Spleen (tissue), 11 donors: Measurements from ENCODE around the gene ERC2. TPM values are rescaled to one million over a fixed set of nuclear protein-coding genes. Genes with fewer than 3 reads are reported as not detected.

Experiments used
- DNase-seq: peaks from one replicate; pipeline ENCODE4 v3.0.0-alpha.2; 2020
- H3K27ac ChIP-seq, 8 donors: fragments of 200-600 bp; sonication (generic) in 7 of 8; 1 replicate in 4 of 8; 2 replicates in 4 of 8; pipeline versions ENCODE4 v1.5.0 to v1.8.0; 2016 to 2021; ENCODE audit warnings: inconsistent platforms in 4 of 8, mild to moderate bottlenecking in 4 of 8, moderate library complexity in 1 of 8
- H3K27me3 ChIP-seq, 7 donors: fragments of 200-600 bp; sonication (generic) in 6 of 7; replicated peaks in 1 of 7; 1 replicate in 4 of 7; 2 replicates in 3 of 7; pipeline versions ENCODE4 v1.5.0 to v1.8.0; 2016 to 2021; ENCODE audit warnings: inconsistent platforms in 3 of 7, mild to moderate bottlenecking in 1 of 7
- H3K36me3 ChIP-seq, 6 donors: fragments of 200-600 bp; sonication (generic) in 5 of 6; 1 replicate in 4 of 6; 2 replicates in 2 of 6; pipeline versions ENCODE4 v1.5.0 to v1.8.0; 2016 to 2021; ENCODE audit warnings: inconsistent platforms in 2 of 6
- H3K4me1 ChIP-seq, 6 donors: fragments of 200-600 bp; sonication (generic) in 5 of 6; 1 replicate in 3 of 6; 2 replicates in 3 of 6; pipeline versions ENCODE4 v1.5.0 to v1.8.0; 2016 to 2021; ENCODE audit warnings: inconsistent platforms in 3 of 6
- H3K4me3 ChIP-seq, 8 donors: fragments of 200-600 bp; sonication (generic) in 7 of 8; 1 replicate in 4 of 8; 2 replicates in 4 of 8; pipeline versions ENCODE4 v1.5.0 to v1.8.0; 2016 to 2021; ENCODE audit warnings: inconsistent platforms in 4 of 8, mild to moderate bottlenecking in 4 of 8, moderate library complexity in 2 of 8
- H3K9me3 ChIP-seq, 8 donors: fragments of 200-600 bp; sonication (generic) in 7 of 8; 1 replicate in 4 of 8; 2 replicates in 4 of 8; pipeline versions ENCODE4 v1.5.0 to v1.8.0; 2016 to 2021; ENCODE audit warnings: inconsistent platforms in 4 of 8
- POLR2A ChIP-seq, 3 donors: fragments of 450-650 bp; IDR thresholded peaks; one replicate each; pipeline ENCODE4 v1.5.1; 2017; ENCODE audit warnings: antibody characterized with exemption in 3 of 3, mild to moderate bottlenecking in 1 of 3
- POLR2AphosphoS5 ChIP-seq, 3 donors: sonication (generic); formaldehyde crosslinking; IDR thresholded peaks; one replicate each; pipeline ENCODE4 v1.5.1; 2017; ENCODE audit warnings: antibody characterized with exemption in 3 of 3
- WGBS, 5 donors: extraction: QIAGEN DNeasy Blood & Tissue Kit in 3 of 5; methylation state at CpG; one replicate each; pipeline versions ENCODE4 v1.1.5 to v1.1.7; 2013 to 2018; 5-methylcytosine and 5-hydroxymethylcytosine counted together
- intact Hi-C: fragments of 100-400 bp; cut with DNase I; formaldehyde crosslinking; loops from one replicate; pipeline ENCODE4 v1.15.0; 2023; ENCODE audit warnings: low total_unique reads
- polyA plus RNA-seq, 3 donors: library from polyadenylated mRNA; stranded (reverse); fragments of 200-250 nt; gene quantifications; one replicate each; pipeline ENCODE4 v1.2.1, GENCODE V29; 2013
- total RNA-seq, 7 donors: library from RNA; depleted of rRNA in 3 of 7; stranded (reverse); fragments of >200 nt in 3 of 7; fragmentation: NEBNext Ultra II Directional in 4 of 7; extraction: Animal tissue kit (Norgen Biotek cat#: 25700) in 4 of 7; gene quantifications; one replicate each; pipeline versions ENCODE4 v1.1.0 to v1.2.1, GENCODE V29; 2016 to 2021
- TF ChIP-seq, protein P1 (sequence below), 11 experiments: fragments of 200-600 bp in 7 of 11; fragments of 450-650 bp in 4 of 11; sonication (generic) in 4 of 11; IDR thresholded peaks in 8 of 11; conservative IDR thresholded peaks in 3 of 11; 1 replicate in 7 of 11; 2 replicates in 4 of 11; pipeline versions ENCODE4 v1.4.0 to v1.8.0; 2016 to 2021; ENCODE audit warnings: antibody characterized with exemption in 11 of 11, inconsistent platforms in 4 of 11, mild to moderate bottlenecking in 1 of 11
- donor health status: healthy with polysubstance abuse.
- donor health status: DM: no; HTN: no; CAD: no; lungs with moderate emphysema.
- donor health status: DM: no; HTN: no; CAD: no.
- donor health status: Bipolar disorder and iron deficiency.
- donor health status: healthy.
- donor health status: DM: no; HTN: no; CAD: no.
- donor health status: DM: yes; HTN: yes; CAD: no.

Gene ERC2
- total and polyA plus RNA-seq, 10 donors: 0.04 to 4.9 (median 0.39) TPM

DNA sequence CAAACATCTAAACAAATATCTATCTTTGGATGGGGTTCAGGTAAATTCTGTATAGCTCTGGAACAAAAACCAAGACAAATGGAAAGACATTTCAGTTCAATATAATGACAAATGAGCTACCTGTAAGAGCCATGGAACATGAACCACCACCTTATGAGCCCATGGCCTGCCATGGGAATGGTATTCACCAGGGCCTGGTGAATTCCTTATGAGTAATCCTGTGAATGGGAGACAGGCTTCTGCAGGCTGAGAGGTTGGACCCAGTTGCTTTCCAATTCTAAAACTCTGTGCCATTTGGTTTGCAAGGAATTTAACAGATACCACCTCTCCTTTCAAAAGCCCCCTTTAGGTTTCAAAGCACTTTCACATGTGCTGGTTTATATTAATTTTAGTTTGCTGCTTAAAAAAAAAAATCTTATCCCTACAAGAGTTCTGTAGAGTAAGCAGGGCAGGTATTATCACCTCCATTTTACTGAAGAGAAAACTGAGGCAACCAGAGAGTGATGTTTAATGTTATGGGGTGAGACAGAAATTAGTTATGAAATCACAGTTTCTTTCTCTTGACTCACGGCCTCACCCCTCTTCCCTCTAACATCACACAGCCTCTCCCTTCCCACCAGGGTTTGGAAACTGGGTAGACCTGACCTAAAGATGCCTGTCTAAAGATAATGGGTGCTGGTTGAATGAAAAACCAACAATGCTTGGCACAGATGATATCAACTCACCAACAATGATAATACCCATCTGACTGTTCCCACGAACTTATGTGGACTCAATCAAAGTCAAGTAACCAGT lies 583.6 kb downstream of the ERC2 start:
- Histone ChIP-seq H3K36me3 (no peaks in the 10 kb centered on the region), H3K27ac (no peak overlapping the region), H3K4me3 (no peak overlapping the region), H3K9me3 (no peaks in the 10 kb centered on the region), H3K27me3 (no peaks in the 10 kb centered on the region), H3K4me1 (no peaks in the 10 kb centered on the region)
- no peak for TF ChIP-seq POLR2AphosphoS5 (IDR thresholded peaks at IDR 0.05)
- TF ChIP-seq POLR2A (IDR thresholded peaks at IDR 0.05): no peak
- TF ChIP-seq, protein P1, sequence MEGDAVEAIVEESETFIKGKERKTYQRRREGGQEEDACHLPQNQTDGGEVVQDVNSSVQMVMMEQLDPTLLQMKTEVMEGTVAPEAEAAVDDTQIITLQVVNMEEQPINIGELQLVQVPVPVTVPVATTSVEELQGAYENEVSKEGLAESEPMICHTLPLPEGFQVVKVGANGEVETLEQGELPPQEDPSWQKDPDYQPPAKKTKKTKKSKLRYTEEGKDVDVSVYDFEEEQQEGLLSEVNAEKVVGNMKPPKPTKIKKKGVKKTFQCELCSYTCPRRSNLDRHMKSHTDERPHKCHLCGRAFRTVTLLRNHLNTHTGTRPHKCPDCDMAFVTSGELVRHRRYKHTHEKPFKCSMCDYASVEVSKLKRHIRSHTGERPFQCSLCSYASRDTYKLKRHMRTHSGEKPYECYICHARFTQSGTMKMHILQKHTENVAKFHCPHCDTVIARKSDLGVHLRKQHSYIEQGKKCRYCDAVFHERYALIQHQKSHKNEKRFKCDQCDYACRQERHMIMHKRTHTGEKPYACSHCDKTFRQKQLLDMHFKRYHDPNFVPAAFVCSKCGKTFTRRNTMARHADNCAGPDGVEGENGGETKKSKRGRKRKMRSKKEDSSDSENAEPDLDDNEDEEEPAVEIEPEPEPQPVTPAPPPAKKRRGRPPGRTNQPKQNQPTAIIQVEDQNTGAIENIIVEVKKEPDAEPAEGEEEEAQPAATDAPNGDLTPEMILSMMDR (IDR thresholded peaks at IDR 0.05 in 8 of 11, conservative IDR thresholded peaks at IDR 0.05 in 3 of 11): no peak
- intact Hi-C loops: no loop called here
- no peak for DNase-seq
- 33 to 86% (median 58%) methylated on average over 2 of the region's 2 CpGs for WGBS, 5 donors

GRCh38 chr3:55884066-55884465 lies 584.2 kb downstream of the ERC2 start:
- no peak for TF ChIP-seq POLR2A (IDR thresholded peaks at IDR 0.05)
- no peak for TF ChIP-seq POLR2AphosphoS5 (IDR thresholded peaks at IDR 0.05)
- TF ChIP-seq, protein P1 (IDR thresholded peaks at IDR 0.05 in 8 of 11, conservative IDR thresholded peaks at IDR 0.05 in 3 of 11): no peak
- no peak for DNase-seq
- WGBS, 5 donors: 49 to 81% (median 65%) methylated on average over 1 of the region's 1 CpG
- H3K27ac ChIP-seq: no peak overlapping the region
- no peaks in the 10 kb centered on the region for H3K4me1 ChIP-seq
- H3K36me3 ChIP-seq: no peaks in the 10 kb centered on the region
- no peaks in the 10 kb centered on the region for H3K27me3 ChIP-seq
- no peaks in the 10 kb centered on the region for H3K9me3 ChIP-seq
- intact Hi-C loops: no loop called here
- no peak overlapping the region for H3K4me3 ChIP-seq

- no peaks in the 10 kb centered on the region for H3K4me1 ChIP-seq
- no peaks in the 10 kb centered on the region for H3K9me3 ChIP-seq
- H3K27ac ChIP-seq: no peak overlapping the region
- intact Hi-C loops: no loop called here
- no peaks in the 10 kb centered on the region for H3K36me3 ChIP-seq
- H3K4me3 ChIP-seq: no peak overlapping the region
- TF ChIP-seq, protein P1 (IDR thresholded peaks at IDR 0.05 in 8 of 11, conservative IDR thresholded peaks at IDR 0.05 in 3 of 11): no peak
- TF ChIP-seq POLR2A (IDR thresholded peaks at IDR 0.05): no peak
- no peak for TF ChIP-seq POLR2AphosphoS5 (IDR thresholded peaks at IDR 0.05)
- no peak for DNase-seq
- H3K27me3 ChIP-seq: no peaks in the 10 kb centered on the region
- 32 to 77% (median 69%) methylated on average over 2 of the region's 2 CpGs for WGBS, 5 donors
Observed at GRCh38 chr3:55882006-55882405, 586.3 kb downstream of the ERC2 start.

GRCh38 chr3:55880357-55880756 lies 587.9 kb downstream of the ERC2 start:
- no peaks in the 10 kb centered on the region for H3K4me1 ChIP-seq
- H3K27me3 ChIP-seq: no peaks in the 10 kb centered on the region
- no peaks in the 10 kb centered on the region for H3K36me3 ChIP-seq
- H3K27ac ChIP-seq: no peak overlapping the region
- no peak for DNase-seq
- H3K4me3 ChIP-seq: no peak overlapping the region
- no peaks in the 10 kb centered on the region for H3K9me3 ChIP-seq
- TF ChIP-seq POLR2AphosphoS5 (IDR thresholded peaks at IDR 0.05): no peak
- TF ChIP-seq, protein P1 (IDR thresholded peaks at IDR 0.05 in 8 of 11, conservative IDR thresholded peaks at IDR 0.05 in 3 of 11): no peak
- no peak for TF ChIP-seq POLR2A (IDR thresholded peaks at IDR 0.05)
- intact Hi-C loops: no loop called here
